Heart left ventricle (tissue), 13 donors: ENCODE results near the gene SLC66A1.

Experiments used
- POLR2A ChIP-seq, 2 donors: fragments of 450-650 bp; IDR thresholded peaks; one replicate each; pipeline ENCODE4 v1.6.1; 2017; ENCODE audit warnings: antibody characterized with exemption in 2 of 2, mild to moderate bottlenecking in 2 of 2, moderate library complexity in 2 of 2
- TF ChIP-seq, protein P1 (sequence below), 12 donors: fragments of 200-600 bp; sonication (generic) in 4 of 12; IDR thresholded peaks; one replicate each; pipeline versions ENCODE4 v1.5.0 to v1.8.0; 2018 to 2022; ENCODE audit warnings: antibody characterized with exemption in 12 of 12, mild to moderate bottlenecking in 5 of 12
- donor health status: ischemic (EF 13 %, LVEDD 7.1; RV severe dilation, severe dysfunction).
- donor health status: DM: no; HTN: yes; CAD: no.
- donor health status: DM: no; HTN: no; CAD: no.
- donor health status: ischemic (EF 25% LVEDD 6.9; RV normal size, moderate dysfunction).
- donor health status: ischemic (EF 25% LVEDD 5.7; RV mildly dilated, moderate dysfunction).
- donor health status: ischemic (EF 35%, LVEDD 5.7; RV mildly dilated, moderate dysfunction).
- donor health status: nonischemic (EF 11% LVEDD 7.7; RV severe dilation, severe dysfunction).
- donor health status: DM: yes; HTN: yes; CAD: no.
- donor health status: PGD.
- donor health status: ischemic (EF 29% LVEDD 5.4; RV normal size, mild dysfunction).
- donor health status: nonischemic (EF 23%, LVEDD 6.1; RV moderate dilation, normal function).

DNA sequence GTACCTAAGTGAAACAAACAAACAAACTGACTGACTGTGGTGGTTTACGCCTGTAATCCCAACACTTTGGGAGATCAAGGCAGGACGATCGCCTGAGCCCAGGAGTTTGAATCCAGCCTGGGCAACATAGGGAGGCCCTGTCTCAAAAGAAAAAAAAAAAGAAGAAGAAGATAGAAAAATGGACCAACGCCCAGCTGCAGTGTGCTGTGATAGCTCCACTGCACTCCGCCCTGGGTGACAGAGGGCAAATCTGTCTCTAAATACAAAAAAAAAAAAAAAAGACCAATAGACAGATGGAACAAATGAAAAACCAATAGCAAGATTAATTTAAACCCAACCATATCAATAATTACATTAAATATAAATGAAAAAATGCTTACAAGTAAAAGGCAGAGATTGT lies 37.5 kb upstream of the SLC66A1 start:
- TF ChIP-seq POLR2A (IDR thresholded peaks at IDR 0.05), result no peak
- TF ChIP-seq, protein P1, sequence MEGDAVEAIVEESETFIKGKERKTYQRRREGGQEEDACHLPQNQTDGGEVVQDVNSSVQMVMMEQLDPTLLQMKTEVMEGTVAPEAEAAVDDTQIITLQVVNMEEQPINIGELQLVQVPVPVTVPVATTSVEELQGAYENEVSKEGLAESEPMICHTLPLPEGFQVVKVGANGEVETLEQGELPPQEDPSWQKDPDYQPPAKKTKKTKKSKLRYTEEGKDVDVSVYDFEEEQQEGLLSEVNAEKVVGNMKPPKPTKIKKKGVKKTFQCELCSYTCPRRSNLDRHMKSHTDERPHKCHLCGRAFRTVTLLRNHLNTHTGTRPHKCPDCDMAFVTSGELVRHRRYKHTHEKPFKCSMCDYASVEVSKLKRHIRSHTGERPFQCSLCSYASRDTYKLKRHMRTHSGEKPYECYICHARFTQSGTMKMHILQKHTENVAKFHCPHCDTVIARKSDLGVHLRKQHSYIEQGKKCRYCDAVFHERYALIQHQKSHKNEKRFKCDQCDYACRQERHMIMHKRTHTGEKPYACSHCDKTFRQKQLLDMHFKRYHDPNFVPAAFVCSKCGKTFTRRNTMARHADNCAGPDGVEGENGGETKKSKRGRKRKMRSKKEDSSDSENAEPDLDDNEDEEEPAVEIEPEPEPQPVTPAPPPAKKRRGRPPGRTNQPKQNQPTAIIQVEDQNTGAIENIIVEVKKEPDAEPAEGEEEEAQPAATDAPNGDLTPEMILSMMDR (IDR thresholded peaks at IDR 0.05), result no peak
